NCI-H524 (cell line): ENCODE measurements around the gene PPP1R37.

Source experiments
- DNase-seq, 2 experiments: peaks; one replicate each; lab custom pipeline; 2025; lab: John Stamatoyannopoulos, UW

Gene PPP1R37

GRCh38 chr19:45137179-45137761 is 44.3 kb downstream of the PPP1R37 start:
- DNase-seq = no peak

GRCh38 chr19:45138303-45138751 is 45.3 kb downstream of the PPP1R37 start:
- no peak for DNase-seq

GRCh38 chr19:45139286-45140143 is 46.5 kb downstream of the PPP1R37 start:
- no peak for DNase-seq

DNA sequence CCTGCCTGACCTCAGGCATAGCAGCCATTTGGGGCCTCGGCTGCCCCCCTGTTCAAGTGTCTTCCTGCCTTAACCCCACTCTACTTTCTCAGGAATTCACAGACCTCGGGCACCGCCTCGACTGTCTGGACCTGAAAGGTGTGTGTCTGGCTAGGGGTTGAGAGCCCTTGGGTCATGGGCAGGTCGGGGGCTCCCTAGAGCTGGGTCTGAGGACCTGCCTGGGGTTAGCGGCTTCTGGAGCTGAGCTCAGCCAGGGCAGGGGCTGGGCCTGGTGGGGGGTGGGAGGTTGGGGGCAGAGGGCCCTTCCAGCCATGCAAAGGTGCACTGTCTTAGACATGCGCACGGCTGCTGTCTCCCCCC is 47.1 kb downstream of the PPP1R37 start:
- DNase-seq = no peak

DNA sequence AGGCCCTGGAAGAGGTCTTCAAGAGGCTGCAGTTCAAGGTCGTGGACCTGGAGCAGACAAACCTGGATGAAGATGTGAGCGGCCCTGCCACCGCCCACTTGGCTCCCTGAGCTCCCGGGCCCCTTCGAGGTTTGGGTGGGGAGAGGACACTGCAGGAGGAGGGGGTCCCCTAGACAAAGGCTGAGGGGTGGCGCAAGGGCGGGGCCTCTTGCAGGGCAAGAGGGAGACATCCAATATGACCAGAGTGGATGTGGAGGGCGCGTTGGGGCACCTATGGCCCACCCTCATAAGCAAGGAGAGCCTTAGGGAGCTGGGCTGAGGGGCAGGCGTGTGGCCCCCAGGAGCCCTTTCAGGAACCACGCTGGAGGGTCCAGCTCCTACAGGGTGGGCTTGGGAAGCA is 47.6 kb downstream of the PPP1R37 start:
- DNase-seq = no peak

GRCh38 chr19:45141203-45141900 is 48.4 kb downstream of the PPP1R37 start:
- no peak for DNase-seq

- no peak for DNase-seq
Observed at GRCh38 chr19:45142016-45142725, 49.2 kb downstream of the PPP1R37 start.

GRCh38 chr19:45142726-45143110 is 49.7 kb downstream of the PPP1R37 start:
- DNase-seq = no peak

- no peak for DNase-seq
Observed at GRCh38 chr19:45144431-45145269, 51.7 kb downstream of the PPP1R37 start.

- no peak for DNase-seq
Observed at GRCh38 chr19:45145270-45146189, 52.6 kb downstream of the PPP1R37 start.

- no peak for DNase-seq
Observed at GRCh38 chr19:45146251-45146650, 53.3 kb downstream of the PPP1R37 start.

DNA sequence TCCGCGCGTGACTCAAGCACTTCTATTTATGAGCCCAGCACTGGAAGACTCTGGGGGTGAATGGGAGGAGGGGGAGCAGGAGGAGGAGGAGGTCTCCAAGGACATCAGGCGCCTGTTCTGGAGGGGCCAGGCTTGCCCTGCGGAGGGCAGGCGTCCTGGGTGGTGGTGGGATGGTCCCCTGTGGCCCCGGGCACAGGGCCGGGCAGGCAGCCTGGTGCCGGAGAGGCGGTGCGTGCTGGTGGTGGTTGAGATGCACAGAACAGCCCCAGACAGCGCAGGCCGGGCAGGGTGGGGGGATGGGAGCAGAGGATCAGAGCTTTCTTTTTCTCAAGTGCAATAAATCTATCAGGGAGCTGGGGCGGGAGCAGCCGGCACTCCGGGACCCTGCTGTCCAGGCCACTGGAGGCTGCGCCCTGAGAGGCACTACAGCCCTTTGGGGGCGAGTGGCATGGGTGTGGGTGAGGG is 53.8 kb downstream of the PPP1R37 start:
- no peak for DNase-seq

- peak in 1 of 2 experiments; percentile 10 for DNase-seq
Observed at GRCh38 chr19:45147835-45148676, 55.1 kb downstream of the PPP1R37 start.

DNA sequence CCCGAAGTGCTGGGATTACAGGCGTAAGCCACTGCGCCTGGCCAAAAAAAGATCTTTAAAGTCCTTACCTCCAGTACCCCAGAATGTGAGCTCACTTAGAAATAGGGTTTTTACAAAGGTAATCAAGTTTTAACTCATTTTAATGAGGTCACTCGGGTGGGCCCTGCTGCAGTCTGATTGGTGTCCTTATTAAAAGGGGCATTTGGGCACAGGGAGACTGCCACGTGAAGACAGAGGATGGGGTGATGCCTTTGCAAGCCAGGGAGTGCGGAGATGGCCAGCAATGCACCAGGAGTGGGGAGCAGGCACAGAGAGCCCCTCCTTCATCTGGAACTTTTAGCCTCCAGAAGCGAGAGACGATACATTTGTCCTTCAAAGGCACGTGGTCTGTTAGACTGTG is 56.1 kb downstream of the PPP1R37 start:
- DNase-seq = no peak

DNA sequence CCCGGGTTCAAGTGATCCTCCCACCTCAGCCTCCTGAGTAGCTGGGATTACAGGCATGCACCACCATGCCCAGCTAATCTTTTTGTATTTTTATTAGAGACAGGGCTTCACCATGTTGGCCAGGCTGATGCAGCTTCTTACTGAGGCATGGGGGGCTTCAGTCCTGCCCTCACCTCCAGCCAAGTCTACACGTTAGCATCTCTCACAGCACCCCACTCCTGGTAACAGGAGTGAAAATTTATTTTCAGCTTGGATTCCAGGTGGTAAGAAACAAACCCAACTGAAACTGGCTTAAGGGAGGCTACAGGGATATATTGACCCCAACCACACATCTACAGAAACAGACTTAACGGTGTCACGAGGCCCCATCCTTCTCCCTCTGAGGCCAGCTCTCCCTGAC is 57.2 kb downstream of the PPP1R37 start:
- no peak for DNase-seq

DNA sequence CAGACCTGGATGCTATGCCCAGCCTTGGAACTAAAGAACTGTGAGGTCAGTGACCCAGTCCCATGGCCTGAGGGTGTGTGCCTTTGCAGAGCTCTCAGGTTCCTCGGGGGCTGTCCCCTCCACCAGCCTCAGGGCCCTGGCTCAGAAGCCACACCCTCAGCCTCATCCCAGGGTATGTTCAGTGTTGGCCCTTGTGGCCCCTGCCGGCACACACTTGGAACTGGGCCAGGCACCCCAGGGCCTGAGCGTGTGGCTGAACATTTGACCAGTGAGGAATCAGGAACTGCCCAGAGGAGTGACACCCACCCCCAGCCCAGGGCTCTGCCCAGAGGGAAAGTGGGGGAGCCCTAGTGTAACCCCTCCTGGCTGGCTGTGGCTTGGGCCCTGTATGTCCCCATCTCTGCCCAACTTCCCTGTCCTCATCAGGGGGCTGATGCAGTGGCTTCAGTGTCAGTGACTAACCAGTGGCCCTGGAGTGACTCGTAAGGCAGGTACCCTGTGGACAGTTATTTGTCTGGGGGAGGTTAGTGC is 57.8 kb downstream of the PPP1R37 start:
- DNase-seq = no peak

GRCh38 chr19:45151320-45151719 is 58.3 kb downstream of the PPP1R37 start:
- no peak for DNase-seq

GRCh38 chr19:45151821-45152503 is 59.0 kb downstream of the PPP1R37 start:
- no peak for DNase-seq
